Breast epithelium (tissue), 3 donors: Measurements from ENCODE around the gene PIEZO1.

Experiments
- CTCF ChIP-seq, 3 donors: fragments of 450-650 bp; IDR thresholded peaks; one replicate each; pipeline ENCODE4 v1.5.1; 2016 to 2017; ENCODE audit warnings: antibody characterized with exemption in 3 of 3, mild to moderate bottlenecking in 3 of 3, moderate library complexity in 3 of 3
- POLR2AphosphoS5 ChIP-seq, 3 donors: sonication (generic); formaldehyde crosslinking; IDR thresholded peaks; one replicate each; pipeline ENCODE4 v1.6.1; 2017; ENCODE audit warnings: antibody characterized with exemption in 3 of 3

DNA sequence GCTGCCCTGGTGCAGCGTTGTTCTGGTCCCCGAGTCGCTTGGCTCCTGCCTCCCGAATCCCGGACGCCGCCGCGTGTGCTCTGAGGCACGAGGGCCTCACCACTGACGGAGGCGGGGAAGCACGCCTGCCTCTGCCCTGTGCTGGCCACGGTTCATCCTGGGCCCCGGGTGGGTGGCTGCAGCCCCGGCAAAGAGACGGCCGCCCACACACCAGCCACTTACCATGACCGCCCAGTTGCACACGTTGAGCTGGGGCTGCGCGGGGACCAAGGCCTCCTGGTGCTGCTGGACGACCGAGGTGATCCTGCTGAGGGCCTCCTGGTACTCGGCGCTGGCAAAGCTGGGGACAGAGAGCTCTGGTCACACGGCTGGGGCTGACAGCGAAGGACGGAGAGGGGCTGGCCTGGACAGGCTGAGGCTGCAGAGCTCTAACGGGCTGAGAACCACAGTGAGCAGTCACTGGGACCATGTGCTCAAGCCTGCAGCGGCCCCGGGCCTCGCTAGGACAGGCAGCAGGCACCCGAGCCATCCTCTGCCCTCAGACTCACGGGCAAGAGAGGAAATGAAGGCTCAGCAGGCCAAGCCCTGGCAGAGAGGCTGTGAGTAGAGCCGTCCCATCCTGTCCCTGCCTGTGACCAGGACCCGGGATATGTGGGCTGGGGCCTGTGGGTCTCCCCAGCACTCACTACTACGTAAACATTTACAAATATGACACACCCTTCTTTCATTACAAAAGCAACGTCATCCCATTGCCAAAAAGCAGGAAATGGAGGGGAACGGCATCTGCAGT is 33.0 kb upstream of the PIEZO1 start:
- TF ChIP-seq POLR2AphosphoS5 (IDR thresholded peaks at IDR 0.05) (no peak), CTCF (IDR thresholded peaks at IDR 0.05) (no peak)
